ENCODE results near the gene HNMT. TPM values are rescaled to one million over a fixed set of nuclear protein-coding genes. Genes with fewer than 3 reads are reported as not detected.
"Not testable (repeated sequence)": the region's sequence is repeated elsewhere in the genome, so short reads cannot be mapped to it uniquely, and the experiment has no call there.

HNMT gene
- total RNA-seq, 5 donors from 2014 or later (not counting 1 experiment from before 2014, with no cell fraction given), result 0.15 to 0.39 (median 0.22) TPM; not detected in 2

DNA sequence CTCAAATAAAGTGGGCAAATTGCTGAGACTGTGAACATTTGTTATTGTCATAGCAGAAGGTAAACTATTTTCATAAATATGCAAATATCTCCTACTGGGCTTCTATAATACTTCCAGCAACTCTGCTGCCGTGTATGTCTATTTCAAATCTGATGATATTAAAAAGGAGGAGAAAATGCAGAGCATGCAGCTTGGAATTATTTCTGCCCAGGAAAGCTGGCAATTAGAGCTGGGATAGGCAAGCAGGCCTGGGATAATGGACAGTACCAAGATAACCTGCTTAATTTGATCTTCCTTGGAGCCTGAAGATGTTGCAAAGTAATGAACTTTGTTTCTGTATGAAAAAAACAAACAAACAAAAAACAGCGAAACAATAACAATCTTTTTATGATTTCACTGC is 72.8 kb downstream of the HNMT start:
- no peaks in the 10 kb centered on the region for H3K36me3 ChIP-seq (ENCODE audit: control insufficient read depth in 2 of 2, extremely low read depth in 1 of 2, insufficient read depth in 1 of 2, low read length in 1 of 2)
- ChIA-PET CTCF (no interaction called here), POLR2A (no interaction called here)
- Mint-ChIP-seq H3K27ac (no peak overlapping the region), H3K4me3 (no peak overlapping the region), H3K27me3 (no peaks in the 10 kb centered on the region), H3K9me3 (peaks cover 0 to 5% (median 0%) of the 10 kb centered on the region in 3 donors), H3K36me3 (no peaks in the 10 kb centered on the region), H3K4me1 (no peaks in the 10 kb centered on the region)
- no peak overlapping the region for H3K27ac ChIP-seq (ENCODE audit: low read length)
- DNase-seq (no peak), ATAC-seq (replicated peaks in 1 of 4) (no peak)
- peaks cover 0 to 3% of the 10 kb centered on the region in 2 experiments for H3K27me3 ChIP-seq (replicated peaks in 1 of 2; ENCODE audit: control insufficient read depth in 2 of 2, extremely low read depth in 1 of 2, insufficient read depth in 2 of 2, low read length in 1 of 2)
- no CpG with 5 or more reads among the region's 2 CpGs for WGBS (ENCODE audit: insufficient coverage)
- H3K9me3 ChIP-seq, result no peaks in the 10 kb centered on the region
- no peak overlapping the region for H3K4me3 ChIP-seq (ENCODE audit: control insufficient read depth in 1 of 2, extremely low read depth in 1 of 2, low read length in 1 of 2)
- no peaks in the 10 kb centered on the region for H3K4me1 ChIP-seq (ENCODE audit: control insufficient read depth in 1 of 2, extremely low read depth in 1 of 2, insufficient read depth in 2 of 2, low read length in 2 of 2)

DNA sequence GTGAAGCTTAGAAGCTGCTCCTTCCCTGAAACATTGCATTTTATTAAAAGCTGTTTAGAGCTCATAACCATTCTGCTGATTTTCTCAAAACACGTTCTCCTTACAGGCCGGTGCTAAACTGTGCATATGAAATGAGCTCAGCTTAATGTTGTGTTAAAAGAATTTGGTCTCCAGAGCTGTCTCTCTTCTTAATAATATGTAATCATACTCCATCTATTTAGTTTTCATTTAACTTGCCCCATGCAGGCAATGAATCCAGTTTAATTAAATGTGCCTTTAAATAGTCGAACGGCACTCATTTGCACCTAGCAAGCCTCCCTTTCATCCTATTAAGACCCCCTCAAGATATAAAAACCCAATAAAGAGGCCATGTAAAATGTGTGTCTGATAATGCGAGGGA is 76.3 kb downstream of the HNMT start:
- no peaks in the 10 kb centered on the region for H3K36me3 Mint-ChIP-seq
- H3K4me3 Mint-ChIP-seq, result no peak overlapping the region
- WGBS (ENCODE audit: insufficient coverage), result 0% methylated on average over 1 of the region's 5 CpGs
- ATAC-seq (replicated peaks in 1 of 4) (no peak), DNase-seq (no peak)
- H3K36me3 ChIP-seq (ENCODE audit: control insufficient read depth in 2 of 2, extremely low read depth in 1 of 2, insufficient read depth in 1 of 2, low read length in 1 of 2), result no peaks in the 10 kb centered on the region
- POLR2A ChIA-PET, result no interaction called here
- H3K27me3 Mint-ChIP-seq, result no peaks in the 10 kb centered on the region
- no peaks in the 10 kb centered on the region for H3K9me3 ChIP-seq
- no peak overlapping the region for H3K4me3 ChIP-seq (ENCODE audit: control insufficient read depth in 1 of 2, extremely low read depth in 1 of 2, low read length in 1 of 2)
- H3K4me1 Mint-ChIP-seq, result no peaks in the 10 kb centered on the region
- no peaks in the 10 kb centered on the region for H3K4me1 ChIP-seq (ENCODE audit: control insufficient read depth in 1 of 2, extremely low read depth in 1 of 2, insufficient read depth in 2 of 2, low read length in 2 of 2)
- H3K27ac ChIP-seq (ENCODE audit: low read length), result no peak overlapping the region
- no peaks in the 10 kb centered on the region for H3K27me3 ChIP-seq (replicated peaks in 1 of 2; ENCODE audit: control insufficient read depth in 2 of 2, extremely low read depth in 1 of 2, insufficient read depth in 2 of 2, low read length in 1 of 2)
- CTCF ChIA-PET, result no interaction called here
- no peak overlapping the region for H3K27ac Mint-ChIP-seq
- peaks cover 6 to 20% (median 13%) of the 10 kb centered on the region in 3 donors for H3K9me3 Mint-ChIP-seq

DNA sequence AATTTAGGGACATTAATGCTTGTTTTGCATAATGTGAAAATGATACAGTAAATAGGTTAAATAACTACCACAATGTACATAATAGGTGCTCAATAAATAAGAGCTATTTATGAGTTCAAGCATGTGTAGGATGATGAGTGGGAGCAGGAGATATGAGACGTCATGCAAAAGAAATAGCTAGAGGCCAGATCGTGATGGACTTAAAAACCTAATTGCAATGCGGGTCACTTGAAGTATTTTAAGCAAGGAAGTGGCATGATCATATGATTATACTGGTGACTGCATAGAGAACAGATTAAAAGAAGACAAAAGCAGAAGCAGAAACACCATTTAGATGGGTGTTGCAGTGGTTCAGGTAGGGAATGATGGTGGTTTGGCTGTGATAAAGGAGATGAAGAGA is 78.0 kb downstream of the HNMT start:
- no peaks in the 10 kb centered on the region for H3K36me3 ChIP-seq (ENCODE audit: control insufficient read depth in 2 of 2, extremely low read depth in 1 of 2, insufficient read depth in 1 of 2, low read length in 1 of 2)
- WGBS (ENCODE audit: insufficient coverage), result 94% methylated on average over 3 of the region's 3 CpGs
- H3K36me3 Mint-ChIP-seq, result no peaks in the 10 kb centered on the region
- no peak overlapping the region for H3K4me3 ChIP-seq (ENCODE audit: control insufficient read depth in 1 of 2, extremely low read depth in 1 of 2, low read length in 1 of 2)
- ATAC-seq (replicated peaks in 1 of 4) (no peak), DNase-seq (no peak)
- ChIA-PET POLR2A (interaction anchor here in 1 of 2 donors (0.6 kb wide), 1 partner anchor 13 kb away, joined by 7 read pairs; no protein-coding TSS in a partner anchor), CTCF (no interaction called here)
- no peak overlapping the region for H3K27ac ChIP-seq (ENCODE audit: low read length)
- H3K9me3 ChIP-seq, result no peaks in the 10 kb centered on the region
- no peaks in the 10 kb centered on the region for H3K4me1 Mint-ChIP-seq
- H3K27me3 Mint-ChIP-seq, result no peaks in the 10 kb centered on the region
- no peaks in the 10 kb centered on the region for H3K4me1 ChIP-seq (ENCODE audit: control insufficient read depth in 1 of 2, extremely low read depth in 1 of 2, insufficient read depth in 2 of 2, low read length in 2 of 2)
- no peak overlapping the region for H3K27ac Mint-ChIP-seq
- no peaks in the 10 kb centered on the region for H3K27me3 ChIP-seq (replicated peaks in 1 of 2; ENCODE audit: control insufficient read depth in 2 of 2, extremely low read depth in 1 of 2, insufficient read depth in 2 of 2, low read length in 1 of 2)
- no peak overlapping the region for H3K4me3 Mint-ChIP-seq
- H3K9me3 Mint-ChIP-seq, result peaks cover 6 to 16% (median 13%) of the 10 kb centered on the region in 3 donors

DNA sequence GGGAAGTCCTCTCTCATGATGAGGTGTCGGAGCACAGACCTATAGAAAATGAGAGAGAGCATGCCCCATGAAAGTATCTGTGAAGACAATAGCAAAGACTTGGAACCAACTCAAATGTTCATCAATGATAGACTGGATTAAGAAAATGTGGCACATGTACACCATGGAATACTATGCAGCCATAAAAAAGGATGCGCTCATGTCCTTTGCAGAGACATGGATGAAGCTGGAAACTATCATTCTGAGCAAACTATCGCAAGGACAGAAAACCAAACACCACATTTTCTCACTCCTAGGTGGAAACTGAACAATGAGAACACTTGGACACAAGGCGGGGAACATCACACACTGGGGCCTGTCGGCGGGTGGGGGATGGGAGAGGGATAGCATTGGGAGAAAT is 79.3 kb downstream of the HNMT start:
- ATAC-seq (replicated peaks in 1 of 4); H3K27ac ChIP-seq (ENCODE audit: low read length); DNase-seq; POLR2A ChIA-PET; H3K4me1 ChIP-seq (ENCODE audit: control insufficient read depth in 1 of 2, extremely low read depth in 1 of 2, insufficient read depth in 2 of 2, low read length in 2 of 2); H3K9me3 ChIP-seq; H3K36me3 Mint-ChIP-seq; H3K4me3 Mint-ChIP-seq; CTCF ChIA-PET; H3K4me1 Mint-ChIP-seq; H3K27me3 Mint-ChIP-seq; H3K27ac Mint-ChIP-seq; H3K4me3 ChIP-seq (ENCODE audit: control insufficient read depth in 1 of 2, extremely low read depth in 1 of 2, low read length in 1 of 2); H3K27me3 ChIP-seq (replicated peaks in 1 of 2; ENCODE audit: control insufficient read depth in 2 of 2, extremely low read depth in 1 of 2, insufficient read depth in 2 of 2, low read length in 1 of 2); H3K36me3 ChIP-seq (ENCODE audit: control insufficient read depth in 2 of 2, extremely low read depth in 1 of 2, insufficient read depth in 1 of 2, low read length in 1 of 2): not testable (repeated sequence)
- peaks cover 6 to 16% (median 13%) of the 10 kb centered on the region in 3 donors for H3K9me3 Mint-ChIP-seq
- WGBS (ENCODE audit: insufficient coverage), result no CpG with 5 or more reads among the region's 6 CpGs

DNA sequence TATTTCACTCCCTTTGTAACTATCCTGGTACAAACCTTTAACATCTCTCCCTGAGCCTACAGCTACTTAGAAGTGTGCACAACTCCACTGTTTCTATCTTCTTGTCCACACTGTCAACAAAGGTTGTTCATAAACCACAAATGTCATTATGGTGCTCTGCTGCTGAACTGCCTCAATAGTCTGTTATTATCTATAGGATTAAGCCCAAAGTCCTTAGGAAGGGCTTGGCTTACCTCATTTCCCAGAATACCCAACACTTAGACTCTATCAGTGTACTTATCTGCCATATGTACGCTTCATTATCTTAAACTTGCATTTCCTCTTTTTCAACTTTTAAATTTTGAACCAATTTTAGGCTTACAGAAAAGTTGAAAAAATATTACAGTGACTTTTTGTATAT is 94.2 kb downstream of the HNMT start:
- ChIA-PET POLR2A (no interaction called here), CTCF (no interaction called here)
- Histone ChIP-seq H3K27me3 (replicated peaks in 1 of 2; ENCODE audit: control insufficient read depth in 2 of 2, extremely low read depth in 1 of 2, insufficient read depth in 2 of 2, low read length in 1 of 2) (no peaks in the 10 kb centered on the region), H3K27ac (ENCODE audit: low read length) (no peak overlapping the region), H3K36me3 (ENCODE audit: control insufficient read depth in 2 of 2, extremely low read depth in 1 of 2, insufficient read depth in 1 of 2, low read length in 1 of 2) (no peaks in the 10 kb centered on the region), H3K4me1 (ENCODE audit: control insufficient read depth in 1 of 2, extremely low read depth in 1 of 2, insufficient read depth in 2 of 2, low read length in 2 of 2) (no peaks in the 10 kb centered on the region), H3K4me3 (ENCODE audit: control insufficient read depth in 1 of 2, extremely low read depth in 1 of 2, low read length in 1 of 2) (no peak overlapping the region), H3K9me3 (no peaks in the 10 kb centered on the region)
- no peak for DNase-seq
- H3K27ac Mint-ChIP-seq, result no peak overlapping the region
- H3K36me3 Mint-ChIP-seq, result no peaks in the 10 kb centered on the region
- no CpG with 5 or more reads among the region's 1 CpG for WGBS (ENCODE audit: insufficient coverage)
- H3K4me1 Mint-ChIP-seq, result no peaks in the 10 kb centered on the region
- no peak overlapping the region for H3K4me3 Mint-ChIP-seq
- no peaks in the 10 kb centered on the region for H3K9me3 Mint-ChIP-seq
- no peak for ATAC-seq (replicated peaks in 1 of 4)
- H3K27me3 Mint-ChIP-seq, result no peaks in the 10 kb centered on the region

DNA sequence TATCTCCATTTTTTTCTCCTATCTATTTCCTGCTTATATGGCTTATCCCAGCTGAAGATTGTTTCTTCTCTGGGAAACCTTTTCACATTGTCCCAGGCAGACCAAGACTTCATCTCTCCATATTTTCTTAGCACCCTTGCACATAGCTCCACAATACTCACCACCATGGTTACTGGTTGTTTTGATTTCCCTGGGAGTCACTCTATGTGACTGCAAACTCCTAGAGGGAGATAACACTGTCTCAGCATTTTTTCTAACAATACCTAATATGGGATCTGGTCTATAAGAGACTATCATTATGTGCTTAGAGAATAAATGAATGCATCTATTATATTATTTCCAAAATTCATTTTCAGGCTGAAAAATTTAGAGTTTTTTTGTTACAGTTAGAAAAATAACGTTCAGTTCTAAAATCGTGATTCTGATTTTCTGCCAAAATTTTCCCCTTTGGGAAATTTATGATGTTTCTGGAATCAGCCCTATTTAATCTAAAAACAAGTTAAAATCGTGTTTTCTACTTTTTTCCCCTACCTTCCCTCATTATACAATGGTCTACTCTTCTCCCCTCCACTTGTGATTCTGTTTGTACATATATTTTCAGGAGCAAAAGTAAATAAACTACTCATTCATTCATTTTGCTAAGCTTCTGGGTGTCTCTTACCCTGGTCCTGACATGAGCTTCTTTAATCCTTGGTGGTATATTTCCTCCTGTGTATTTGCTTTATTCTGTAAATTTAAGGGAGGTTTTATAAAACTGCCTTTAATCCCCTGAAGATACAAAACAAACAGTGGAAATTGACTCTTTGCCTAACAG is 95.4 kb downstream of the HNMT start:
- H3K9me3 Mint-ChIP-seq, result no peaks in the 10 kb centered on the region
- Histone ChIP-seq H3K27ac (ENCODE audit: low read length) (no peak overlapping the region), H3K9me3 (no peaks in the 10 kb centered on the region), H3K4me3 (ENCODE audit: control insufficient read depth in 1 of 2, extremely low read depth in 1 of 2, low read length in 1 of 2) (no peak overlapping the region), H3K27me3 (replicated peaks in 1 of 2; ENCODE audit: control insufficient read depth in 2 of 2, extremely low read depth in 1 of 2, insufficient read depth in 2 of 2, low read length in 1 of 2) (no peaks in the 10 kb centered on the region), H3K36me3 (ENCODE audit: control insufficient read depth in 2 of 2, extremely low read depth in 1 of 2, insufficient read depth in 1 of 2, low read length in 1 of 2) (no peaks in the 10 kb centered on the region), H3K4me1 (ENCODE audit: control insufficient read depth in 1 of 2, extremely low read depth in 1 of 2, insufficient read depth in 2 of 2, low read length in 2 of 2) (no peaks in the 10 kb centered on the region)
- H3K27me3 Mint-ChIP-seq, result no peaks in the 10 kb centered on the region
- ChIA-PET CTCF (no interaction called here), POLR2A (no interaction called here)
- ATAC-seq (replicated peaks in 1 of 4) (no peak), DNase-seq (no peak)
- H3K4me3 Mint-ChIP-seq, result no peak overlapping the region
- H3K27ac Mint-ChIP-seq, result no peak overlapping the region
- no peaks in the 10 kb centered on the region for H3K36me3 Mint-ChIP-seq
- no CpG with 5 or more reads among the region's 3 CpGs for WGBS (ENCODE audit: insufficient coverage)
- H3K4me1 Mint-ChIP-seq, result no peaks in the 10 kb centered on the region

DNA sequence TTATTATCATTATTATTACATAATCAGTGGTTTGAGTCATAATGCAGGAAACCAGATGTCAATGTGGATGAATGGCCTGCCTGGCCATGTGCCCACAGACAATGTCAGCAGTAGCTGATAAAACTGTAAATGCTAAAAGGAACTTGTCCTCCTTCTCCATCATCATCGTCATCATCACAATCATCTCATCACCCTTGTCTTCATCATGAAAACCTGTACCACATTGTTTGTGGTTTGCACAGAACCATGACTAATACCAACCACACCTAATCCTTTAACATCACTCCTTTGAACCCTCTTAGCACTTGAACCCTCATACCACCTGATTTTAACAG is 96.0 kb downstream of the HNMT start:
- WGBS (ENCODE audit: insufficient coverage), result 67% methylated on average over 1 of the region's 1 CpG
- ChIA-PET POLR2A (no interaction called here), CTCF (no interaction called here)
- Mint-ChIP-seq H3K4me1 (no peaks in the 10 kb centered on the region), H3K27ac (no peak overlapping the region), H3K36me3 (no peaks in the 10 kb centered on the region), H3K27me3 (no peaks in the 10 kb centered on the region), H3K4me3 (no peak overlapping the region), H3K9me3 (no peaks in the 10 kb centered on the region)
- DNase-seq (no peak), ATAC-seq (replicated peaks in 1 of 4) (no peak)
- Histone ChIP-seq H3K27me3 (replicated peaks in 1 of 2; ENCODE audit: control insufficient read depth in 2 of 2, extremely low read depth in 1 of 2, insufficient read depth in 2 of 2, low read length in 1 of 2) (no peaks in the 10 kb centered on the region), H3K27ac (ENCODE audit: low read length) (no peak overlapping the region), H3K4me3 (ENCODE audit: control insufficient read depth in 1 of 2, extremely low read depth in 1 of 2, low read length in 1 of 2) (no peak overlapping the region), H3K4me1 (ENCODE audit: control insufficient read depth in 1 of 2, extremely low read depth in 1 of 2, insufficient read depth in 2 of 2, low read length in 2 of 2) (no peaks in the 10 kb centered on the region), H3K36me3 (ENCODE audit: control insufficient read depth in 2 of 2, extremely low read depth in 1 of 2, insufficient read depth in 1 of 2, low read length in 1 of 2) (no peaks in the 10 kb centered on the region), H3K9me3 (no peaks in the 10 kb centered on the region)

All from T-cell (primary cell).